WERI-Rb-1 (cell line): ENCODE measurements around the gene IMMP2L.
"Not testable (repeated sequence)": the region's sequence is repeated elsewhere in the genome, so short reads cannot be mapped to it uniquely, and the experiment has no call there.

Experiments used
- DNase-seq: peaks from one replicate; pipeline ENCODE4 v3.0.0-alpha.2; 2020
- H3K27ac ChIP-seq: fragments of 250-450 bp; sonication (Bioruptor Pico); 2 replicates; pipeline ENCODE4 v1.5.1; 2020; ENCODE audit warnings: mild to moderate bottlenecking, moderate library complexity
- H3K27me3 ChIP-seq: fragments of 250-450 bp; sonication (Bioruptor Pico); 2 replicates; pipeline ENCODE4 v1.5.1; 2021; ENCODE audit warnings: mild to moderate bottlenecking, low read depth, moderate library complexity; ENCODE audit not compliant: insufficient read depth, severe bottlenecking
- H3K36me3 ChIP-seq: fragments of 250-450 bp; sonication (Bioruptor Pico); 2 replicates; pipeline ENCODE4 v1.5.1; 2020; ENCODE audit warnings: mild to moderate bottlenecking, moderate library complexity
- H3K4me3 ChIP-seq: 2 replicates; pipeline ENCODE4 v1.5.1; 2011; ENCODE audit warnings: low read depth, mild to moderate bottlenecking, control low read depth, low read length
- H3K9me3 ChIP-seq: fragments of 250-450 bp; sonication (Bioruptor Pico); 2 replicates; pipeline ENCODE4 v1.5.1; 2021; ENCODE audit warnings: mild to moderate bottlenecking, moderate library complexity; ENCODE audit not compliant: severe bottlenecking
- TF ChIP-seq, protein P1 (sequence below): IDR thresholded peaks from 2 replicates; pipeline ENCODE4 v1.5.1; 2011; ENCODE audit warnings: low read depth, mild to moderate bottlenecking, control low read depth, inconsistent platforms, low read length

The IMMP2L gene

DNA sequence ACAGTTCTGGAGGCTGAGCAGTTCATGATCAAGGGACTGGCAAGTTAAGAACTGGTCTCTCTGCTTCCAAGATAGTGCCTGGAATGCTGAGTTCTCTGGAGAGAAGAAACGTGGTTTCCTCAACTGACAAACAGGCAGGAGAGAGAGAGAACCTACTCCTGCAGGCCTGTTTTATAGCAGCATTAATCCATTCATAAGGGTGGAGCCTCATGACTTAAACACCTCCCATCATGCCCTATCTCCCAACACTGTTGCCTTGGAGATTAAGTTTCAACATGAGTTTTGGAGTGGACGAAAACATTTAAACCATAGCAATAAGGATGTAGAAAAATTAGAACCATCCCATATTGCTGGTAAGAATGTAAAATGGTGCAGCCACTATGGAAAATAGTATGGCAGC lies 32.3 kb upstream of the IMMP2L start:
- H3K27ac ChIP-seq = no peak overlapping the region
- no peak for DNase-seq
- TF ChIP-seq, protein P1, sequence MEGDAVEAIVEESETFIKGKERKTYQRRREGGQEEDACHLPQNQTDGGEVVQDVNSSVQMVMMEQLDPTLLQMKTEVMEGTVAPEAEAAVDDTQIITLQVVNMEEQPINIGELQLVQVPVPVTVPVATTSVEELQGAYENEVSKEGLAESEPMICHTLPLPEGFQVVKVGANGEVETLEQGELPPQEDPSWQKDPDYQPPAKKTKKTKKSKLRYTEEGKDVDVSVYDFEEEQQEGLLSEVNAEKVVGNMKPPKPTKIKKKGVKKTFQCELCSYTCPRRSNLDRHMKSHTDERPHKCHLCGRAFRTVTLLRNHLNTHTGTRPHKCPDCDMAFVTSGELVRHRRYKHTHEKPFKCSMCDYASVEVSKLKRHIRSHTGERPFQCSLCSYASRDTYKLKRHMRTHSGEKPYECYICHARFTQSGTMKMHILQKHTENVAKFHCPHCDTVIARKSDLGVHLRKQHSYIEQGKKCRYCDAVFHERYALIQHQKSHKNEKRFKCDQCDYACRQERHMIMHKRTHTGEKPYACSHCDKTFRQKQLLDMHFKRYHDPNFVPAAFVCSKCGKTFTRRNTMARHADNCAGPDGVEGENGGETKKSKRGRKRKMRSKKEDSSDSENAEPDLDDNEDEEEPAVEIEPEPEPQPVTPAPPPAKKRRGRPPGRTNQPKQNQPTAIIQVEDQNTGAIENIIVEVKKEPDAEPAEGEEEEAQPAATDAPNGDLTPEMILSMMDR = no peak
- no peaks in the 10 kb centered on the region for H3K9me3 ChIP-seq
- no peak overlapping the region for H3K4me3 ChIP-seq
- no peaks in the 10 kb centered on the region for H3K27me3 ChIP-seq
- H3K36me3 ChIP-seq = no peaks in the 10 kb centered on the region

DNA sequence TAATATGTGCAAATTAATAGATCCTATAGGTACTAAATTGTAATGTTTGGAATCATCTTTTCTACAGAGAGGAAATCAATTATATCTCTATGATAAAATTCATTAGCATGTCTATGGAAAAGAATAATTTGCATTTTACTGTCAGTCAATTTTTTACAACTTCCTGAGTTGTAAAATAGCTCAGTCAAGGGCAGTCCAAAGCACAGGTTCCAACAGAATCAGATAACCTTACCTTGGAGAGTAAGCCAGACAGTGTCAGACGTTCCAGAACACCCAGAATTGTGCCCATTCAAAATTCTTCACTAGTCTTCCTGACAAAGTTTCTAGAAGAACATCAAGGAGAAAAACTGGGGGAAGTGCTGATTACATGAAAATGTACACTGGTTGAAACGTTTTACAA lies 31.1 kb upstream of the IMMP2L start:
- no peaks in the 10 kb centered on the region for H3K27me3 ChIP-seq
- H3K9me3 ChIP-seq = no peaks in the 10 kb centered on the region
- H3K4me3 ChIP-seq = no peak overlapping the region
- H3K36me3 ChIP-seq = no peaks in the 10 kb centered on the region
- no peak overlapping the region for H3K27ac ChIP-seq
- TF ChIP-seq, protein P1 = no peak
- no peak for DNase-seq

DNA sequence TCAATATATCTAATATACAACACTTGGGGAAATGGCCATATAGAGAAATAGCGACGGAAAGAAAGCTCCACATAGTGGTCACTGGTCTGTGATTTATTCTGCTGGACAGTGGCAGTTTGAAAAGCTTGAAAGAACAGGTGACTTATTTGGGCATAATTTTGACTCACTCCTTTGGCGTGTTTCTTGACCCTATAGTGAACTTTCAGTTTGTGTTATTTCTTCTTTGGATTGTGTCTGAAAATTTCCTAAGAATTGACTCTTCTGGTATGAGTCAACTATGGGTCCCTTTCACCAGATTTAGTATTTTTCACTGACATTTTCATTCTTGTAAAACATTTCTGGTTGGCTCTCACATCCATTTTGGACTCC lies 25.8 kb upstream of the IMMP2L start:
- no peaks in the 10 kb centered on the region for H3K36me3 ChIP-seq
- H3K9me3 ChIP-seq = no peaks in the 10 kb centered on the region
- H3K4me3 ChIP-seq = no peak overlapping the region
- DNase-seq = no peak
- TF ChIP-seq, protein P1 = no peak
- no peaks in the 10 kb centered on the region for H3K27me3 ChIP-seq
- no peak overlapping the region for H3K27ac ChIP-seq

DNA sequence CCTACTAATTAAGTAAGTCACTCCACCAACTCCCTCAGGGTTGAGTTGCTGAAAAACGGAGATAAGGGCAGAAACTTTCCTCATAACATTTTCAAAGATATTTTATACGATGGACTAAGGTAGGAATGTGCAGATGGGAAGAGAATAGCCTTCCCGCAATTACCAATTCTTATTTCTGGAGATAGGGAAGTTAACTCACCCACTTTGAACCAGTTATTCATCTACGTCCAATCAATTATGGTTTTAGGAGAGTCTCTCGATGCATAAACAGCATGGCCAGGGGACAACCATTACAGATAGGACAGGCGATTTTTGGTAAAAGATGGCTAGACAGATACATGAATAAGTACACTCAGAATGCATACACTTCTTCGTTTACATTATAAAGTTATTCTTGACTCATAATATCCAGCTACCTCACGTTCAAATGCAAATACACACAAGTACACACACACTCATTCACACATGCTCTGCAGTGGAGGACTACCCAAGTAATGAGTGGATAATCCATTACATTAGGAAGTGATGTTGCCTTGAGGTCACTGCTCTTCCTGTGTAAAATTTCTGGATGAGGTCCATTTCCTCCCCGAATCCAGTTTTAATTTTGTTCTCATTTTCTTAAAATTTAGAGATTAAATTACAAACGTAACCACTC lies 25.2 kb upstream of the IMMP2L start:
- Histone ChIP-seq H3K27ac (no peak overlapping the region), H3K9me3 (no peaks in the 10 kb centered on the region), H3K27me3 (no peaks in the 10 kb centered on the region), H3K36me3 (no peaks in the 10 kb centered on the region), H3K4me3 (no peak overlapping the region)
- TF ChIP-seq, protein P1 = no peak
- no peak for DNase-seq

DNA sequence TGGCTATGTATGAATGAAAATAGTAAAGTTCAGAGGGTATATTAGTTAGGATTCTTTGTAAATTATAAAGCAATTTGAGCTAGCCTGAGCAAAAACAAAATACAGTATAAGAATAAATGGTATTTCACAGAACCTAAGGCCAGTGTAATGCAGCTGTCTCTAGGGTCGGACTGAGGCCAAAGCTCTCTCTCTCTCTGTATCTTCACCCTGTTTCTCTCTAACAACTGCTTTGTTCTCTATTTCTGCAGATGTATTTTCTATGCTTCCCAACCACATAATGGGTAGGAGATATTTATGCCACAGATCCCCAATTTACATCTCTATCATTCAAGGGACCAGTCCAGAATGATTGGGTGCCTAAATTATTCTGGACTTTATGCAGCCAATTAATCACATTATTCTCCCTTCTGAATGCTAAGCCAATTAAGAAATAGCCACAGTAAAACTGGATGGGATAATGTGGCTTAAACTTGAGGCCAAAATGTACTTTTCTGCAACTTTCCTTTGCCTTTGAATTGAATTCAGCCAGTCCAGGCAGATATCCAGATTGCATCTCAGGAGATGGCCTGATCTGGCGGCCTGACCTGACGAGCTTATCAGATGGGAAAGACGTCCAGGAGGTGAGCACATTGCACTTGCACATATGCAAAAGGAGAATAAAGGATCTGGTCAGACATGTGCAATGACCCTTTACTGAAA lies 24.6 kb upstream of the IMMP2L start:
- Histone ChIP-seq H3K27me3 (no peaks in the 10 kb centered on the region), H3K9me3 (no peaks in the 10 kb centered on the region), H3K36me3 (no peaks in the 10 kb centered on the region), H3K27ac (no peak overlapping the region), H3K4me3 (no peak overlapping the region)
- no peak for DNase-seq
- TF ChIP-seq, protein P1 = no peak

DNA sequence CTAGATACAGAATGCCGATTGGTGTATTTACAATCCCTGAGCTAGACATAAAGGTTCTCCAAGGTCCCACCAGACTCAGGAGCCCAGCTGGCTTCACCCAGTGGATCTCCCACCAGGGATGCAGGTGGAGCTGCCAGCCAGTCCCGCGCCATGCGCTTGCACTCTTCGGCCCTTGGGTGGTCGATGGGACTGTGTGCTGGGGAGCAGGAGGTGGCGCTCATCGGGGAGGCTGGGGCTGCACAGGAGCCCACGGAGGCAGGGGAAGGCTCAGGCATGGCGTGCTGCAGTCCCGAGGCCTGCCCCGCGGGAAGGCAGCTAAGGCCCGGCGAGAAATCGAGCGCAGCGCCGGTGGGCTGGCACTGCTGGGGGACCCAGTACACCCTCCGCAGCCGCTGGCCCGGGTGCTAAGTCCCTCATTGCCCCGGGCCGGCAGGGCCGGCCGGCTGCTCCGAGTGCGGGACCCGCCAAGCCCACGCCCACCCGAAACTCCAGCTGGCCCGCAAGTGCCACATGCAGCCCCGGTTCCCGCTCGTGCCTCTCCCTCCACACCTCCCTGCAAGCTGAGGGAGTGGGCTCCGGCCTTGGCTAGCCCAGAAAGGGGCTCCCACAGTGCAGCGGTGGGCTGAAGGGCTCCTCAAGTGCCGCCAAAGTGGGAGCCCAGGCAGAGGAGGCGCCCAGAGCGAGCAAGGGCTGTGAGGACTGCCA lies 19.6 kb upstream of the IMMP2L start:
- not testable (repeated sequence) for DNase-seq, H3K9me3 ChIP-seq, H3K27ac ChIP-seq, H3K27me3 ChIP-seq, H3K36me3 ChIP-seq, H3K4me3 ChIP-seq

DNA sequence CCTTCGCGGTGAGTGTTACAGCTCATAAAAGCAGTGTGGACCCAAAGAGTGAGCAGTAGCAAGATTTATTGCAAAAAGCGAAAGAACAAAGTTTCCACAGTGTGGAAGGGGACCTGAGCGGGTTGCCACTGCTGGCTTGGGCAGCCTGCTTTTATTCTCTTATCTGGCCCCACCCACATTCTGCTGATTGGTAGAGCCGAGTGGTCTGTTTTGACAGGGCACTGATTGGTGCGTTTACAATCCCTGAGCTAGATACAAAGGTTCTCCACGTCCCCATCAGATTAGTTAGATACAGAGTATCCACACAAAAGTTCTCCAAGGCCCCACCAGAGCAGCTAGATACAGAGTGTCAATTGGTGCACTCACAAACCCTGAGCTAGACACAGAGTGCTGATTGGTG lies 18.9 kb upstream of the IMMP2L start:
- H3K36me3 ChIP-seq, H3K9me3 ChIP-seq, H3K27ac ChIP-seq, DNase-seq, H3K27me3 ChIP-seq, H3K4me3 ChIP-seq: not testable (repeated sequence)
